Thyroid gland (tissue), 4 donors: ENCODE data around the gene TNS4. TPM values are rescaled to one million over a fixed set of nuclear protein-coding genes. Genes with fewer than 3 reads are reported as not detected.

Source experiments
- DNase-seq, 2 donors: peaks; one replicate each; pipeline ENCODE4 v3.0.0-alpha.2; 2019
- H3K27ac ChIP-seq, 3 donors: fragments of 200-600 bp; sonication (generic); 1 replicate in 2 of 3; 2 replicates in 1 of 3; pipeline ENCODE4 v1.5.1; 2016 to 2019; ENCODE audit warnings: mild to moderate bottlenecking in 1 of 3, moderate library complexity in 1 of 3
- H3K27me3 ChIP-seq: fragments of 200-600 bp; sonication (generic); one replicate; pipeline ENCODE4 v1.5.1; 2019
- H3K36me3 ChIP-seq, 2 donors: fragments of 200-600 bp; sonication (generic); one replicate each; pipeline ENCODE4 v1.5.1; 2016 to 2019
- H3K4me1 ChIP-seq, 2 donors: fragments of 200-600 bp; sonication (generic); one replicate each; pipeline ENCODE4 v1.5.1; 2017 to 2019
- H3K4me3 ChIP-seq, 3 donors: fragments of 200-600 bp; sonication (generic); replicated peaks in 1 of 3; 1 replicate in 2 of 3; 2 replicates in 1 of 3; pipeline ENCODE4 v1.5.1; 2016; ENCODE audit warnings: mild to moderate bottlenecking in 1 of 3
- H3K9me3 ChIP-seq: fragments of 200-600 bp; sonication (generic); one replicate; pipeline ENCODE4 v1.5.1; 2017
- POLR2A ChIP-seq, 2 donors: fragments of 450-650 bp; IDR thresholded peaks; one replicate each; pipeline ENCODE4 v1.6.1; 2017; ENCODE audit warnings: antibody characterized with exemption in 2 of 2, mild to moderate bottlenecking in 2 of 2, moderate library complexity in 1 of 2
- WGBS, 2 donors: methylation state at CpG; one replicate each; pipeline ENCODE4 v1.1.5; 2017; 5-methylcytosine and 5-hydroxymethylcytosine counted together
- intact Hi-C: fragments of 100-400 bp; cut with DNase I; formaldehyde crosslinking; loops from one replicate; pipeline ENCODE4 v1.15.1; 2023
- total RNA-seq, 4 donors: library from RNA; depleted of rRNA; stranded (reverse); fragments of >200 nt; gene quantifications; one replicate each; pipeline ENCODE4 v1.2.3, GENCODE V29; 2016
- TF ChIP-seq, protein P1 (sequence below), 6 experiments: fragments of 200-600 bp in 3 of 6; fragments of 450-650 bp in 3 of 6; sonication (generic) in 3 of 6; IDR thresholded peaks; one replicate each; pipeline ENCODE4 v1.5.1; 2016 to 2019; ENCODE audit warnings: antibody characterized with exemption in 6 of 6, mild to moderate bottlenecking in 2 of 6, inconsistent platforms in 1 of 6, moderate library complexity in 1 of 6

Gene TNS4
- total RNA-seq, 4 donors from 2014 or later: 5.4 to 24.7 (median 16.2) TPM

DNA sequence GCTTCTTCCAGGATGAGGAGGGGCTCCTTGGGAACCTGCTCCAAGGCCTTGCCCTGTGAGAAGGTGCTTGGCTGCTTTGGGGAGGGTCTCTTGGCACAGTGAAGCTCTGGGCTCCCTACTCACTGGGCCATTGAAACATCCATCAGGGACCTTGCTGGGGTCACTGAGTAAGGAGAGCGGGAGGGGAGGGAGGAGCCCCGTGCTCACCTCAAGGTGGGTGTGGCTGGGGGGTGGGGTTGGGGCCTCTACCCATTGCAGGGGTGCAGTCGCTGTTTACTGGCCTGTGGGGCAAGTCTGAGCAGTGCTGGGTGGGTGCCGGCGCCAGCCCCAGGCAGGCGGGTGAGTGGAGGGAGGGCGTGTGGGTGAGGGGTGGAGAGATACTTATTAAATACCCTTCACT lies 9.9 kb downstream of the TNS4 start:
- 56 to 62% methylated on average over 7 of the region's 7 CpGs for WGBS, 2 donors
- DNase-seq: peak; percentile 37 to 45
- intact Hi-C loops: loop anchor here (5.0 kb wide), 1 partner anchor 61 kb away; no protein-coding TSS in a partner anchor
- H3K9me3 ChIP-seq: no peaks in the 10 kb centered on the region
- H3K4me3 ChIP-seq: no peak overlapping the region
- peaks cover 23 to 46% of the 10 kb centered on the region in 2 donors for H3K4me1 ChIP-seq
- H3K27me3 ChIP-seq: no peaks in the 10 kb centered on the region
- H3K36me3 ChIP-seq: peaks cover 0 to 3% of the 10 kb centered on the region in 2 donors
- no peak for TF ChIP-seq POLR2A (IDR thresholded peaks at IDR 0.05)
- TF ChIP-seq, protein P1, sequence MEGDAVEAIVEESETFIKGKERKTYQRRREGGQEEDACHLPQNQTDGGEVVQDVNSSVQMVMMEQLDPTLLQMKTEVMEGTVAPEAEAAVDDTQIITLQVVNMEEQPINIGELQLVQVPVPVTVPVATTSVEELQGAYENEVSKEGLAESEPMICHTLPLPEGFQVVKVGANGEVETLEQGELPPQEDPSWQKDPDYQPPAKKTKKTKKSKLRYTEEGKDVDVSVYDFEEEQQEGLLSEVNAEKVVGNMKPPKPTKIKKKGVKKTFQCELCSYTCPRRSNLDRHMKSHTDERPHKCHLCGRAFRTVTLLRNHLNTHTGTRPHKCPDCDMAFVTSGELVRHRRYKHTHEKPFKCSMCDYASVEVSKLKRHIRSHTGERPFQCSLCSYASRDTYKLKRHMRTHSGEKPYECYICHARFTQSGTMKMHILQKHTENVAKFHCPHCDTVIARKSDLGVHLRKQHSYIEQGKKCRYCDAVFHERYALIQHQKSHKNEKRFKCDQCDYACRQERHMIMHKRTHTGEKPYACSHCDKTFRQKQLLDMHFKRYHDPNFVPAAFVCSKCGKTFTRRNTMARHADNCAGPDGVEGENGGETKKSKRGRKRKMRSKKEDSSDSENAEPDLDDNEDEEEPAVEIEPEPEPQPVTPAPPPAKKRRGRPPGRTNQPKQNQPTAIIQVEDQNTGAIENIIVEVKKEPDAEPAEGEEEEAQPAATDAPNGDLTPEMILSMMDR (IDR thresholded peaks at IDR 0.05): no peak
- peak overlapping the region; percentile 83 to 94 (median 90) for H3K27ac ChIP-seq

DNA sequence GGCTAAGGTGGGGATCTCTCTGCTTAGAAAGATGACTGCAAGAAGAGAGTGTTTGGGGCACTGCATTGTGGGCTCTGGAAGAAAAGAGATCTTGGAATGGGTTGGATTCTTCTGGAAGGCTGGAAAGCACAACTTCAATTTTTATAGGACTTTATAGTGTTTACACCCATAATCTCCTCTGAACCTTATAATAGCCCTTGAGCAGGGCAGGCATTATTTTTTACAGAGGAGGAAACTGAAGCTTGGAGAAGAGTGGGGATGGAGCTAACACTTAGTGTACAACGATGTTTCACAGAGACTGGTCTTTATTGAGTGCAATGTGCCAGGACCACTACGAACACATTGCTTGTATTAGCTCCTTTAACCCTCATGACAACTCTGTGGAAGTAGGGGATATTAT lies 10.4 kb downstream of the TNS4 start:
- no peak for DNase-seq
- H3K27me3 ChIP-seq: no peaks in the 10 kb centered on the region
- H3K27ac ChIP-seq: peak overlapping the region; percentile 83 to 94 (median 90)
- peaks cover 23 to 47% of the 10 kb centered on the region in 2 donors for H3K4me1 ChIP-seq
- no peaks in the 10 kb centered on the region for H3K9me3 ChIP-seq
- WGBS, 2 donors: 64 to 73% methylated on average over 2 of the region's 2 CpGs
- H3K4me3 ChIP-seq: no peak overlapping the region
- TF ChIP-seq, protein P1 (IDR thresholded peaks at IDR 0.05): no peak
- TF ChIP-seq POLR2A (IDR thresholded peaks at IDR 0.05): no peak
- intact Hi-C loops: loop anchor here (5.0 kb wide), 1 partner anchor 61 kb away; no protein-coding TSS in a partner anchor
- H3K36me3 ChIP-seq: peaks cover 0 to 3% of the 10 kb centered on the region in 2 donors

DNA sequence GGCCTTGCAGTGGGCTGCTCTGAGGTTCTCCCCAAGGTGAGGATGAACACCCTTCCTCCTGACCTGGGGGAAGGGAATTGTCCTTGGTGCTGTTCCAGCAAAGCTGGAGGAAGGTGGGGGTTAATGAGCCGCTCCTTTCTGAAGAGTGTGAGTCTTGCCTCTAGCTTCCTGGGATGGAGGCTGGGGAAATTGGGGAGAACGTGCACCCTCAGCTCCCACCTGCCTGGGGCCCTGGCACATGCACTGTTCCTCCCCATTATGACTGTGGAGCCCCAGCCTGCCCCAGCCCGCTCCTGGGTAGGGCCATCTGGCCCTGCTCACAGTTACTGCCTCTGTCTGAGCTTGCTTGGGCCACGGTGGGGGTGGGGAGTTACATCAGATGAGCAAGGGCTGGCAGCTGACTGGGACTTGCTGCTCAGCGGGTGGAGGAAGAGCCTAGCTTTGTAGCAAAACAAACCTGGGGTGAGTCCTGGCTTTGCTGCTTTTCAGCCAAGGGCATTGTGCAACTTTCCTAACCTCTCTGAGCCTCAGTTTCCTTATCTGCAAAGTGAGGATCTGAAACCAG lies 11.1 kb downstream of the TNS4 start:
- H3K4me1 ChIP-seq: peaks cover 23 to 47% of the 10 kb centered on the region in 2 donors
- WGBS, 2 donors: 26 to 44% methylated on average over 1 to 4 of the region's 5 CpGs
- no peak overlapping the region for H3K4me3 ChIP-seq
- DNase-seq: peak; percentile 89 to 90
- TF ChIP-seq POLR2A (IDR thresholded peaks at IDR 0.05): no peak
- TF ChIP-seq, protein P1 (IDR thresholded peaks at IDR 0.05): no peak
- no peaks in the 10 kb centered on the region for H3K9me3 ChIP-seq
- intact Hi-C loops: loop anchor here (5.0 kb wide), 1 partner anchor 62 kb away; no protein-coding TSS in a partner anchor
- peak overlapping the region; percentile 83 to 94 (median 90) for H3K27ac ChIP-seq
- H3K27me3 ChIP-seq: no peaks in the 10 kb centered on the region
- peaks cover 0 to 3% of the 10 kb centered on the region in 2 donors for H3K36me3 ChIP-seq

DNA sequence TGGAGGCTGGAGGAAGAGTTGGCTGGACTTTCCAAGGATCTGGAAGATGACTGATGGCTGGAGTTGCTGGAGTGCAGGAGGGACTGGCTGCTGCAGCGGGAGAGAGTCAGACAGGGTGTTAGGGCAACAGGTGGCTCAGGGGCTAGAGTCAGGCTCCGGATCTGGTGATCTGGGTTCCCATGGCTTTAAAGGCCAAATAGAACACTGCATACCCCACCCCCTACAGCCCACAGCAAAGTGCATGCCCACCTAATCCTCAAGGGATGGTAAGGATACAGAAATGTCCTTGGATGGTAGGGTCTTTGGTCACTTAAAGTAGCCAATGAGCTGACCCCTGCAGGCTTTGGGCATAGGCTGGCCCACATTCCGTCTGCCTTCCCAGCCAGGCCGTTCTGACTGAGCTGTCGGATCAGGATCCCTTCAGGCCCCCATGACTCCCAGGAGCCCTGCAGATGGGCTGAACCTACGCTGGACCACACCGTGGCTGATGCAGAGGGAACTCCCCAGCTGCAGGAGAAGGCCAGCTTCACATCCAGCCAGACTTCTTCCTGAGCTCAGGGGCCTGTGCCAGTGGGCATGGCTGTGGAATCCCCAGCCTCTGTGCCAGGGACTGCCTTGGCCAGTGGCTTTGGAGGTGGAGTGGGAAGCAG lies 13.9 kb downstream of the TNS4 start:
- TF ChIP-seq, protein P1 (IDR thresholded peaks at IDR 0.05): no peak
- TF ChIP-seq POLR2A (IDR thresholded peaks at IDR 0.05): no peak
- H3K36me3 ChIP-seq: peaks cover 0 to 3% of the 10 kb centered on the region in 2 donors
- peaks cover 23 to 48% of the 10 kb centered on the region in 2 donors for H3K4me1 ChIP-seq
- no peak overlapping the region for H3K4me3 ChIP-seq
- no peak for DNase-seq
- intact Hi-C loops: no loop called here
- no peaks in the 10 kb centered on the region for H3K27me3 ChIP-seq
- no peaks in the 10 kb centered on the region for H3K9me3 ChIP-seq
- H3K27ac ChIP-seq: peak overlapping the region in 2 of 3 donors; percentile 83 to 85
- 91 to 100% methylated on average over 2 to 4 of the region's 7 CpGs for WGBS, 2 donors
